ENCODE results near the gene PHYKPL. TPM values are rescaled to one million over a fixed set of nuclear protein-coding genes. Genes with fewer than 3 reads are reported as not detected.

Gene PHYKPL
- total RNA-seq, 1 experiment from 2014 or later: 48.8 TPM

GRCh38 chr5:178271726-178272479, 39.3 kb upstream of the PHYKPL start:
- Histone ChIP-seq H3K18ac (ENCODE audit: insufficient read length, low read depth, low read length) (no peak overlapping the region), H4K20me1 (ENCODE audit: control insufficient read depth, insufficient read depth, insufficient read length) (no peaks in the 10 kb centered on the region), H3K27me3 (ENCODE audit: insufficient read depth, low read length) (no peaks in the 10 kb centered on the region), H3T11ph (ENCODE audit: low read length) (no peak overlapping the region), H2BK20ac (ENCODE audit: low read depth, low read length, poor library complexity, severe bottlenecking) (no peak overlapping the region), H2BK5ac (ENCODE audit: insufficient read length, low read length) (no peak overlapping the region), H2BK15ac (ENCODE audit: low read depth, low read length) (no peak overlapping the region), H4K91ac (ENCODE audit: insufficient read length, low read depth, low read length) (no peak overlapping the region), H3K23ac (ENCODE audit: insufficient read length, low read depth, low read length) (no peak overlapping the region), H3K23me2 (ENCODE audit: insufficient read length, low read depth, low read length, poor library complexity, severe bottlenecking) (no peaks in the 10 kb centered on the region), H3K4me2 (ENCODE audit: insufficient read depth, insufficient read length, low read length) (no peak overlapping the region), H2BK12ac (ENCODE audit: insufficient read length, low read depth, low read length) (no peak overlapping the region), H4K8ac (replicated peaks; ENCODE audit: insufficient read length, low read depth, low read length) (no peak overlapping the region), H3K9ac (ENCODE audit: extremely low read depth, insufficient read length, low read length) (no peak overlapping the region), H2AK5ac (ENCODE audit: insufficient read length, low read length) (no peak overlapping the region), H3K4ac (ENCODE audit: low read depth, low read length) (no peak overlapping the region), H2AFZ (ENCODE audit: low read length) (no peak overlapping the region), H3K27ac (ENCODE audit: insufficient read length, low read depth, low read length) (no peak overlapping the region), H3K14ac (ENCODE audit: insufficient read depth, low read length) (no peak overlapping the region; the same call in 1 of the 2 replicates), H3K4me1 (ENCODE audit: insufficient read depth, low read length) (no peaks in the 10 kb centered on the region), H3K79me2 (ENCODE audit: insufficient read depth, low read length) (no peaks in the 10 kb centered on the region), H3K79me1 (ENCODE audit: insufficient read depth, low read depth, low read length, poor library complexity, severe bottlenecking) (no peaks in the 10 kb centered on the region), H3K56ac (ENCODE audit: insufficient read length, low read depth, low read length) (no peak overlapping the region), H4K5ac (ENCODE audit: insufficient read length, low read depth, low read length) (no peak overlapping the region), H3K9me3 (ENCODE audit: control insufficient read depth, low read depth, low read length) (no peaks in the 10 kb centered on the region), H2BK120ac (ENCODE audit: low read depth, low read length, poor library complexity, severe bottlenecking) (no peak overlapping the region)
- Mint-ChIP-seq H3K36me3 (ENCODE audit: insufficient read depth in 1 of 3, low read depth in 3 of 3) (no peaks in the 10 kb centered on the region; a peak in 1 of 7 replicates), H3K27me3 (ENCODE audit: low read depth) (peaks cover 9% of the 10 kb centered on the region), H3K4me1 (no peaks in the 10 kb centered on the region), H3K27ac (no peak overlapping the region; a peak in 1 of 7 replicates), H3K9me3 (peaks cover 0 to 5% of the 10 kb centered on the region in 2 experiments; a peak in 1 of 5 replicates), H3K4me3 (no peak overlapping the region)
- WGBS (ENCODE audit: extremely low coverage, insufficient read length, low lambda C conversion rate): no CpG with 5 or more reads among the region's 24 CpGs
- no peak for TF ChIP-seq CTCF (conservative IDR thresholded peaks at IDR 0.05)
- no peak for DNase-seq
